GM12892 (cell line): ENCODE results near the gene NUDT14.

Experiments
- POLR2AphosphoS5 ChIP-seq: IDR thresholded peaks from 2 replicates; pipeline ENCODE4 v1.6.1; 2011; ENCODE audit warnings: low read depth, low read length, control low read depth
- TAF1 ChIP-seq: IDR thresholded peaks from 2 replicates; pipeline ENCODE4 v1.6.1; 2011; ENCODE audit warnings: low read depth, mild to moderate bottlenecking, control low read depth, low read length, borderline replicate concordance

GRCh38 chr14:105203701-105204100 lies 22.6 kb upstream of the NUDT14 start:
- TF ChIP-seq TAF1 (no peak), POLR2AphosphoS5 (no peak)
